MM.1S (cell line): ENCODE results near the gene ZNG1A.

ENCODE experiments used
- DNase-seq: peaks from one replicate; pipeline ENCODE4 v3.0.0-alpha.2; 2015
- H2AFZ ChIP-seq: fragments of 300-600 bp; sonication (generic); 2 replicates; pipeline ENCODE4 v1.6.0; 2016; ENCODE audit warnings: antibody characterized with exemption, low read length
- H3F3A ChIP-seq: fragments of 300-600 bp; sonication (generic); 2 replicates; pipeline ENCODE4 v1.6.1; 2016; ENCODE audit warnings: mild to moderate bottlenecking, antibody characterized with exemption, low read length, moderate library complexity, mixed read lengths; ENCODE audit not compliant: insufficient read depth
- H3K27ac ChIP-seq: fragments of 300-600 bp; sonication (generic); 2 replicates; pipeline ENCODE4 v1.5.1; 2016; ENCODE audit warnings: mild to moderate bottlenecking, low read length
- H3K27me3 ChIP-seq: fragments of 300-600 bp; sonication (generic); replicated peaks from 2 replicates; pipeline ENCODE4 v1.6.0; 2016; ENCODE audit warnings: low read length; ENCODE audit not compliant: insufficient read depth
- H3K36me3 ChIP-seq: fragments of 300-600 bp; sonication (generic); replicated peaks from 2 replicates; pipeline ENCODE4 v1.6.1; 2016; ENCODE audit warnings: mild to moderate bottlenecking, low read length, mixed read lengths; ENCODE audit not compliant: insufficient read depth
- H3K4me1 ChIP-seq: fragments of 300-600 bp; sonication (generic); 2 replicates; pipeline ENCODE4 v1.6.1; 2016; ENCODE audit warnings: low read length, mixed read lengths
- H3K4me2 ChIP-seq: fragments of 300-600 bp; sonication (generic); 2 replicates; pipeline ENCODE4 v1.6.0; 2016; ENCODE audit warnings: low read depth, low read length
- H3K4me3 ChIP-seq: fragments of 300-600 bp; sonication (generic); 2 replicates; pipeline ENCODE4 v1.5.1; 2016; ENCODE audit warnings: low read length, mixed read lengths
- H3K79me2 ChIP-seq: fragments of 300-600 bp; sonication (generic); 2 replicates; pipeline ENCODE4 v1.6.1; 2016; ENCODE audit warnings: mixed run types, low read length, mixed read lengths
- H3K9ac ChIP-seq: fragments of 300-600 bp; sonication (generic); 2 replicates; pipeline ENCODE4 v1.6.1; 2016; ENCODE audit warnings: low read length, mixed read lengths
- H3K9me2 ChIP-seq: fragments of 300-600 bp; sonication (generic); replicated peaks from 2 replicates; pipeline ENCODE4 v1.6.1; 2016; ENCODE audit warnings: mild to moderate bottlenecking, low read length, mixed read lengths; ENCODE audit not compliant: insufficient read depth
- H3K9me3 ChIP-seq: fragments of 300-600 bp; sonication (generic); replicated peaks from 2 replicates; pipeline ENCODE4 v1.6.1; 2016; ENCODE audit warnings: mild to moderate bottlenecking, low read length, mixed read lengths; ENCODE audit not compliant: insufficient read depth
- H4K20me1 ChIP-seq: fragments of 300-600 bp; sonication (generic); 2 replicates; pipeline ENCODE4 v1.6.1; 2016; ENCODE audit warnings: mild to moderate bottlenecking, low read length, moderate library complexity, mixed read lengths; ENCODE audit not compliant: insufficient read depth
- EZH2 ChIP-seq: fragments of 300-600 bp; sonication (generic); optimal IDR thresholded peaks from 2 replicates; pipeline ENCODE3; 2017; ENCODE audit warnings: low read depth, mild to moderate bottlenecking, antibody characterized with exemption, low read length, mixed read lengths
- EZH2phosphoT487 ChIP-seq: fragments of 300-600 bp; sonication (generic); IDR thresholded peaks from 2 replicates; pipeline ENCODE4 v1.6.1; 2018; ENCODE audit warnings: antibody characterized with exemption, low read length
- TF ChIP-seq, protein P1 (sequence below): fragments of 300-600 bp; sonication (generic); IDR thresholded peaks from 2 replicates; pipeline ENCODE4 v1.5.1; 2016; ENCODE audit warnings: antibody characterized with exemption, low read length, mixed read lengths

Gene ZNG1A

DNA sequence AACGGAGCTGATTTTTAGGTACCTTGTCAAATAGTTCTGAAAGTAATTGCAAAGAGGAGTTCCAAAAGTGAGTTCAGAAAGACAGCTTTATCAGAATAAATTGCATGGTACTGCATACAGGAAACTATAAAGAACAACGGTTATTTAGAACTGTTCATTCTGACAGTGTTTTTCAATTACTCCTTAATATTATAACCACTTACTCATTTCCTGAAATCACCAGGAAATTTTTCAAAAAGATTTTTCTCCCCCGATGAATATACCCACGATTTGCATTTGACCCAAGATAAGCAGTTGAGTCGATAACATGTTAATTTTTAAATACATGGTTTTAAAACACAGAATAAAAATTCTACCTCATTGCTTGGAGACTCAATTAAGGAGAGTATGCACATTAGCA lies 45.2 kb upstream of the ZNG1A start:
- no peak overlapping the region for H2AFZ ChIP-seq

GRCh38 chr9:223152-223551 lies 44.3 kb upstream of the ZNG1A start:
- Histone ChIP-seq H3K9ac (no peak overlapping the region), H4K20me1 (no peaks in the 10 kb centered on the region), H3K27me3 (no peaks in the 10 kb centered on the region), H3K4me2 (no peak overlapping the region), H3K27ac (no peak overlapping the region), H3K4me3 (no peak overlapping the region), H2AFZ (no peak overlapping the region), H3K9me3 (no peaks in the 10 kb centered on the region), H3F3A (no peaks in the 10 kb centered on the region), H3K4me1 (no peaks in the 10 kb centered on the region), H3K79me2 (no peaks in the 10 kb centered on the region), H3K9me2 (no peaks in the 10 kb centered on the region), H3K36me3 (no peaks in the 10 kb centered on the region)
- DNase-seq, result no peak
- TF ChIP-seq EZH2phosphoT487, result no peak
- TF ChIP-seq EZH2, result no peak
- TF ChIP-seq, protein P1, sequence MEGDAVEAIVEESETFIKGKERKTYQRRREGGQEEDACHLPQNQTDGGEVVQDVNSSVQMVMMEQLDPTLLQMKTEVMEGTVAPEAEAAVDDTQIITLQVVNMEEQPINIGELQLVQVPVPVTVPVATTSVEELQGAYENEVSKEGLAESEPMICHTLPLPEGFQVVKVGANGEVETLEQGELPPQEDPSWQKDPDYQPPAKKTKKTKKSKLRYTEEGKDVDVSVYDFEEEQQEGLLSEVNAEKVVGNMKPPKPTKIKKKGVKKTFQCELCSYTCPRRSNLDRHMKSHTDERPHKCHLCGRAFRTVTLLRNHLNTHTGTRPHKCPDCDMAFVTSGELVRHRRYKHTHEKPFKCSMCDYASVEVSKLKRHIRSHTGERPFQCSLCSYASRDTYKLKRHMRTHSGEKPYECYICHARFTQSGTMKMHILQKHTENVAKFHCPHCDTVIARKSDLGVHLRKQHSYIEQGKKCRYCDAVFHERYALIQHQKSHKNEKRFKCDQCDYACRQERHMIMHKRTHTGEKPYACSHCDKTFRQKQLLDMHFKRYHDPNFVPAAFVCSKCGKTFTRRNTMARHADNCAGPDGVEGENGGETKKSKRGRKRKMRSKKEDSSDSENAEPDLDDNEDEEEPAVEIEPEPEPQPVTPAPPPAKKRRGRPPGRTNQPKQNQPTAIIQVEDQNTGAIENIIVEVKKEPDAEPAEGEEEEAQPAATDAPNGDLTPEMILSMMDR, result no peak

More for the DNA sequence above, 45.2 kb upstream of the ZNG1A start:
- Histone ChIP-seq H4K20me1 (no peaks in the 10 kb centered on the region), H3K27ac (no peak overlapping the region), H3K79me2 (no peaks in the 10 kb centered on the region), H3K9me2 (no peaks in the 10 kb centered on the region), H3K4me1 (no peaks in the 10 kb centered on the region), H3K4me2 (no peak overlapping the region), H3K9me3 (no peaks in the 10 kb centered on the region), H3K9ac (no peak overlapping the region), H3K27me3 (no peaks in the 10 kb centered on the region), H3F3A (no peaks in the 10 kb centered on the region), H3K36me3 (no peaks in the 10 kb centered on the region), H3K4me3 (no peak overlapping the region)
- no peak for DNase-seq
- TF ChIP-seq EZH2, result no peak
- TF ChIP-seq EZH2phosphoT487, result no peak
- TF ChIP-seq, protein P1, result no peak

GRCh38 chr9:221989-222776 lies 43.3 kb upstream of the ZNG1A start:
- Histone ChIP-seq H3K4me2 (no peak overlapping the region), H3K27me3 (no peaks in the 10 kb centered on the region), H3K4me1 (no peaks in the 10 kb centered on the region), H4K20me1 (no peaks in the 10 kb centered on the region), H3K9me3 (no peaks in the 10 kb centered on the region), H3K4me3 (no peak overlapping the region), H3K9ac (no peak overlapping the region), H3F3A (no peaks in the 10 kb centered on the region), H3K79me2 (no peaks in the 10 kb centered on the region), H2AFZ (no peak overlapping the region), H3K9me2 (no peaks in the 10 kb centered on the region), H3K36me3 (no peaks in the 10 kb centered on the region), H3K27ac (no peak overlapping the region)
- DNase-seq, result no peak
- no peak for TF ChIP-seq EZH2
- TF ChIP-seq, protein P1, result no peak
